T1000 (cell line): ENCODE measurements around the gene CELF2.

Experiments used
- DNase-seq: peaks from one replicate; lab custom pipeline; 2025; ENCODE audit warnings: mixed read lengths; lab: John Stamatoyannopoulos, UW

The CELF2 gene

DNA sequence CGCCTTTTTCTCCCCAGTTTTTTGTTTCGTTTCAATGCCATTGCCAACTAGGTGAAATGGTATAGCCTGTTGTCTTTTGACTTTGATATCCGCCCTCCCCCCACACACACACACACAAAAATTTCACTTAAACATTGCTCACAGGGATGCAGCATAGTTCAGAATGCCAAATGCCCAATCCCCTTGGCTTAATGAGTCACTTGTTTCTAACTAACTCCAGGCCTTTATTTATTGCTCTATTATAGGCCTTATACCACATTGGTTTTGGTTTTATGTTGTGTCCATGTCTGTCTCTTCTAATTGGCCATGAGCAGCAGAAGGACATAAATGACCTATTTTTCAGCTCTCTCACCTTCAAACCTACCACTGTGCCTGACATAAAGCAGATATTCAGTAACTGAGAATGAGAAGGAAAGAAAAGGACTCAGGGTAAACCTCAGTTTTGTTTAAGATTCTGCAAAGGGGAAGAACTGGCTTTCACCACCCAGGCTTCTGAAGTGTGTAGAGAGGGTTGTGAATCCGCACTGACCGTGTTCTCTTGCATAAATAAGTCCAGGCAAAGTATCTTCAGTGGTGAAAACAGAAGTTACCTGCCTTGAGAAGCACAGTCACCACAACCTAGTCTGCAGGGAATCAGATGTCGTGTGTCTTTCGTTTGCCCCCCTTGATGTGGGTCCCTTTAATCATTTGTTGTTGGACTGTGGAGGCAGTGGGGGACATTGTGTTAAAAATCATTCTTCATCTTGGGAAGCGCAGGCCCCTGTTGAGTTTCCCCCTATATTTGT, 139.8 kb downstream of the CELF2 start:
- no peak for DNase-seq

DNA sequence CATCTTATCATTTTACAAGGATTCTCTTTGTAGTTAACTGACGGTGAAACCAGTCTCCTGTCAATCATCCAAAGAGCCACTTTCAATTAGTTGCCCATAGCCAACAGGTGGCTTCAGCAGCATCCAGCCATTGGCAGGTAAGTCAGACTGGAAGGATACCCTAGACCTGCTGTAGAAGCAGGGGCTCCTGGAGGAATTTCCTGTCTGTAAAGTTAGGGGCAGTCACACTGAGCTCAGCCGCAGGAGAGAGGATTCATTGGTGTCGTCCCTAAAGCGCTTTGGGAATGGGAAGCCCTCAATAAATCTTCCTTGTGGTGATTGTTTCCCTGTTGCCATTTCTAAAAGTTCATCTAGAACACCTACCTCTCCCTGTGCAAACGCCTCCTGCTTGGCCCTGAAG, 140.4 kb downstream of the CELF2 start:
- DNase-seq: no peak

- no peak for DNase-seq
Observed at GRCh38 chr10:11159543-11160215, 142.0 kb downstream of the CELF2 start.

DNA sequence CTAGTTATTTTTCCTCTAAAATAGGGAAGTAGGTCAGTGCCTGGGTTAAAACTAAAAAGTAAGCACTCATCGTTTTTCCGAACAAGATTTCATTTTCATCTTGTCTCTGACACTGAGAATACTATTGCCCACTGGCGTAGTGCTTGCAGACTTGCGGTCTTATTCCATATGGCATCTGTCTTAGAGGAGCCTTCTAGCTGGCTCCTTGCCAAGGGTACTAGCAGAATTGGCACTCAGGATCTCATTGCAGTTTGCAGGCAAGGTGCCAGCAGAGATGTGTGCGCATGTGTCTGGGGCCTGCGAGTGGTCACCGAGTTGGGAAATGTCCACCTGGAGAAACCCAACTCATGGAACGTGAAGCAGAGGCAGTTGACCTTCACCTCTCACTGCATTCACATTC, 143.4 kb downstream of the CELF2 start:
- DNase-seq: no peak

- no peak for DNase-seq
Observed at GRCh38 chr10:11161910-11162309, 144.2 kb downstream of the CELF2 start.

- no peak for DNase-seq
Observed at GRCh38 chr10:11162828-11163599, 145.3 kb downstream of the CELF2 start.

- no peak for DNase-seq
Observed at GRCh38 chr10:11163780-11164550, 146.3 kb downstream of the CELF2 start.

DNA sequence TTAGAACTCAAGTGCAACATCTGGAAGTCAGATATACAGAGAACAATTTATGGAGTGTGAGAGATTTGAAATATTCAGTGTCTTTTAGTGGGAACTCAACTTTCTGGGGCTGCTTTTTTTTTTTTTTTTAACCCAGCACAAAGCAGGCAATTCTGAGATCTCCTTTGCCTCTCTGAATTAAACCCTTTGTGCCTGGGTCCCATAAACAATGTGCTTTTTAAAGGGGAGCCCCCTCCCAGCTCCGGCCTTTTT, 146.8 kb downstream of the CELF2 start:
- no peak for DNase-seq

GRCh38 chr10:11164803-11165590, 147.3 kb downstream of the CELF2 start:
- peak; percentile 94 for DNase-seq

- DNase-seq: peak; percentile 75
Observed at GRCh38 chr10:11165591-11166543, 148.2 kb downstream of the CELF2 start.

GRCh38 chr10:11166550-11166949, 148.9 kb downstream of the CELF2 start:
- DNase-seq: no peak

DNA sequence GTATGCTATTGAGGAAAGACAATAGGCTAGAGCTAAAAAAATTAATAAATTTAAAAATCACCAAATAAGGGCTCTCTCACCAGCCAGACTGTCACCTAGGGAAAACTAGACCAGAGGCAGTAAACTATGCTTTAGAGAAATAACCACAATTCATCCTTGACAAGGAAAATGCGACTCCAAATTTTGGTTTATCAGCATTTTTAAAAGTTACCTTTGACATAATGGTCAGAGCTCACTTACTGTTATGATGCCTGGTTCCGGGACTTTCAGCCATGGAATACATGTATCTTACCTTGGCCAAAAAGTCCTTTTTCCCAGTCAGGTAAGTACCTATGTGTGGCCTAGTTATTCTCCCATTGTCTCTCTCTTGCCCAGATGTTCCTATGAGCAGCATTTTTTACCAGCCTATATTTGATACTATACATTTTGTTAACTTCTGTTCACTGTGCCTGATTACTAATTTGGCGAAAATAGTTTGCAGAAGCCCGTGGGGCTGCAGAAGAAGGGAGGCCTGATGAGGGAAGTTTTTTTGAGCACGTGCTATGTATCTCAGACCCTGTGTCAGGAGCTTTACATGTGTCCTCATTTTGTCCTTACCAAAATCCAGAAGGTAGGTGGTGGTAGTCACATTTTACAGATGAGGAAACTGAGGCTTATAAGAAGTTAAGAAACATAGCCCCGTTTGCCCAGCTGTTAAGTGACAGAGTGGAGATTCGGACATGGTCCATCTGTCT, 149.7 kb downstream of the CELF2 start:
- no peak for DNase-seq

DNA sequence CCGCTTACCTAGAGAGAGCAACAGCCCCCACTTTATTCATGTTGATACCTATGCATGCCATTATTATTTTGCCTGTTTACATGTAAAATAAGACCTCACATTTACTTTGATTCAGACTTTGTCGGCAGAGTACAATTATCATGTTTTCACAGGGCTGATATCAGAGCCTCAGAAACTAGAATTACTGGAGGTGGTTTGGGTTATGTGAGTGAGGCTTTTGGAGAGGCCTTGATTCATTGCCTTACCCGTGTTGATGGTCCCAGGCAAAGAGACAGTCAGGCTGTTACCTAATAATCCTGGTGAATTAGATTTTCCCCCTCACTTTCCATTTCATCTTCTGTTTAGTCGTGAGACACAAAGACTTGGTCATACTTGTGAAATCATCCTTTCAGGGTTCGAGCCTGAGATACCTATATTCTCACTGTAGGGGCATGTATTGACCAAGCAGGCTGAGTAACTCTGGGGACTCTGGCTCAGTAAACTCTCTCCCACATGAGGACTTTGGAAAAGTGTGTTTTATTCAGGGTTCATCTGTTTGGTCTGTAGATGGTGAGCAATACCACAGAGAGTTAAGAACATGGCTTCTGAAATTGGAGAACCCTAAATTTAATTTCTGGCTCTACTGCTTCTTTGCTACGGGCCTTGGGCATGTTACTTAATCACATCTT, 150.9 kb downstream of the CELF2 start:
- DNase-seq: no peak

GRCh38 chr10:11169976-11170375, 152.3 kb downstream of the CELF2 start:
- no peak for DNase-seq

DNA sequence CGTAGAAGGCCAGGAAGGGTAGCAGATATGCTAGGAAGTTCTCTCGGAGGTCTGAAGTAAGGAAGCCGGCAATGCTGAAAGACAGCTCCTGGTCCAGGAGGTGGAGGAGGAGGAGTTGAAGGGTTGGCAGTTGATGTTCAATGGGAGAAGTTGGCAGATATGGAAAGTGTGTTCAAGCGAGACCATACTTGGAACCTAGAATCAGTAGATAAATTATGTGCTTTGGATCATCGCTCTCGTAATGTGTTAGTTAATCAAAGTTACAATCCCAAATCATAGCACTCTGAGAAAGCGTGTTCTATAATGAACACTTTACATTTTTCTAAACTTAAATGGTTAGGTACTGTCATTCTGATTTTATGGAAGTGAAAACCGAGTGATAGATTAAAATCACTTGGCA, 152.9 kb downstream of the CELF2 start:
- no peak for DNase-seq

DNA sequence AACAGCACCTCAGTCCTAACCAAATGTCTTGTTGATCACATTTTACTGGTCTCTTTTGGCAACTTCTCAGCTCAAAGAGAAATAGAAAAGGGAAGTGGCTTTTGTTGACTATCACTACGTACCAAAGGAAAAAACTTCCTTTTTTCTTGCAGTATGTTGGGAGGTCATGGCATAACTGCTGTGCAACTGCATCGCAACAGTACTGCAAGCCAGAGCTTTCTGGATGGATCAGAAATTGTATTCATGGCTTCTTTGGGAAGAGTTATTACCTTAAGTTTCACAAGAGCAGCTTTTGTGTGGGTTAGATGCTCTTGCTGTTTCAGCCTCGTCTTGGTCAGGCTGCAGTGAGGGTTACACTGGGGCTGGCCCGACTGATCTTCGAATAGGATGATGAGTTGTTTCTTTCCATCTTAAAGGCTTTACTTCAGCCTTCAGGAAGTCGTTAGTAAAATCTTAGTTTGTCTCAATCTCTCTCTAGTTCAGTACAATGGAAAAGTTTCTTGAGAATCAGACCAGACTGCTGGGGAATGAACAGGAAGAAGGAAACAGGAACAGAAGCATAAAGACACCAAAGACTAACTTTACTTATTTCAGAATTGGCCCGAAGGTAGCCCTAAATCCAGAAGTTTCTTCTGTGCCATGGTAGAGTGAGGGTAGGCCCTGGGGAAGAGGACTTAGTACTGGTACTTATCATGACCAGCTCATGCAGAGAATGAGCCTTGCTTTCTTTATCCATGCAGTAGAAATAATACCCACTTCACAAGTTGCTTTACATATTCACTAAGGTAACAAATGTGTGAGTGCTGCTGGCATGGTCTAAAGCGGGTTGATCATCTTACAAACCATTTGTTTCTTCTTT, 153.6 kb downstream of the CELF2 start:
- no peak for DNase-seq

GRCh38 chr10:11173042-11173441, 155.4 kb downstream of the CELF2 start:
- no peak for DNase-seq

DNA sequence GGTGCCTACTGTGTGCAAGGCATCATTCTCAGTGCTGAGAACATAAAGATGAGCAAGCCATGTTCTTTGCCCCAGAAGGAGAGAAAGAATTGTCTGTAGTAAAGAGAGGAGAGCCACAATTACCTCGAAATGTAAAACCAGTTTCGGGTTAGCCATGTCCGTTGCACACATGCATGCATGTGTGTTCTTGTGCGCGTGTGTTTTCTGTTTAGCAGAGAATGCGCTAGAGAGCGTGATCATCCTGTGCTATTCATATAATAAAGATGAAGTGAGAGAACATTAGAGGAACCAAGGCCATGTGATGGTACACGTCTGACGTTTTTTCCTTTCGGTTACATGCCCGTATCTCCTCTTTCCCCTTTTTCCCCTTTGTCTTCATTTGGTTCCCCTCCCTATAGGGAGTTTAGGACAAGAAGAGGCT, 158.2 kb downstream of the CELF2 start:
- no peak for DNase-seq
